ENCODE data around the gene SIX2.
A peak's percentile ranks its signal among the peaks of the same experiment; 100 is the strongest.

Gene SIX2

DNA sequence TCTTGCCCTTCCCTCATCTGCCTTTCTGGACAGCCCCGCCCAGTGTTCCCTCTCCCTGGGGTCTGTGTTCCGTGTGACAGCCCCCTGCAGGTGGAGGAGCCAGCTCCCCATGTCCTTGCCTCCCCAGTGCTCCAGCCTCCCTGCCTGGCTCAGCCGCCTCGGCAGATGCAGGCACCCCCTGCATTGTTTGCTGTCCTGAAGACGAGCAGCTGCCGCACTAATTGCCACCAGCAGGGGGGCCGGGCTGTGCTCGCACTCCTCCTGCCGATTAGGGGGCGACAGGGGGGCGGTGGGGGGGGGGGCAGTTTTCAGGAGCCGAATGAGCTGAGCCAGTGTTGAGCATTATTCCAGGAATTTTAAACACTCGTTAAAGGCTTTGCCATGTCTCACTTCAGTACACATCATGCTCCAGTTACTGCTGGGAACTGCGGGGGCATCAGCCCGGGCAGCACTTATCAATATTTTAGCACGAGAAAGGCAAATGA, 44.5 kb downstream of the SIX2 start:
- peak; percentile 84 for DNase-seq

DNA sequence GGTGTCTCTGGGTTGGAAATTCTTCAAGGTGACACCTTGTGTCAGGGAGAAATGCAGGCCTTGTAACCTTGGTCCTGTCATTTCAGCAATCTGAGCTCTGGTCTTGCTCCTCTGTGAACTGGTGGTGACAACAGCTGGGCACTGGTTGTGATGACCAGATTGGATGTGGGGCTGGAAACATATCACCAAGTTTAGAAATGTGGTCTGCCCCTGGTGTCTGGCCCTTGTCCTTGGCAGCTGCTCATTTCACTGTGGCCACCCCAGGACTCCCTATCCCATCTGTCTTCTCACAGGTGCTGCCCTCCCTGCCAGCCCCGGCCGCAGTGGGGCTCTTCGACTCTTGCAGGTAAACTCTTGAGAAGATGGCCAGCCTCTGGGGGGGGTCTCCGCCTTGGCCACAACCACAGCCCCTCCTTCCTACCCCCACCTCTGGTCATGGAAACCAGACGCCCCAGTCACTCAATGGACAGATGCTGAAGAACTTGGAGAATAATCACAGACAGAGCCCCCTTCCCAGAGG, 47.0 kb downstream of the SIX2 start:
- no peak for DNase-seq

DNA sequence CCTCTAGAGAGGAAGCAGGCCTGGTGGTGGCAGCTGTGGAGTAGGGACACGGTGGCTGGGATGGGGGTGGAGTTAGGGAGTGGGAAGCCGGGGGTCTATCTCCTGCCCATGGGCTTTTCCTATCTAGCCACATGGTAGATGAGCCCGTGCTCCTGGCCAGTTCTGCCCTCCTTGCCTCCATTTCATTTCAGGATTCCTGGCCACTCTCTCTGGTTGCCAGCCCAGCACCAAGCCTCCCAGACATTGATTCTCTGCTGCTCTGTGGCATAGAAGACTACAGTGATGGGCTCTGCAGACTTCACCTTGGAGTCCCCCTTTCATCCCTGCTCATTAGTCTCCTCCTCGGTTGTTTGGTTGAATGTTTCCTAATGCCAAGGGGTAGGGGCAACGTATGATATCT, 48.4 kb downstream of the SIX2 start:
- no peak for DNase-seq

DNA sequence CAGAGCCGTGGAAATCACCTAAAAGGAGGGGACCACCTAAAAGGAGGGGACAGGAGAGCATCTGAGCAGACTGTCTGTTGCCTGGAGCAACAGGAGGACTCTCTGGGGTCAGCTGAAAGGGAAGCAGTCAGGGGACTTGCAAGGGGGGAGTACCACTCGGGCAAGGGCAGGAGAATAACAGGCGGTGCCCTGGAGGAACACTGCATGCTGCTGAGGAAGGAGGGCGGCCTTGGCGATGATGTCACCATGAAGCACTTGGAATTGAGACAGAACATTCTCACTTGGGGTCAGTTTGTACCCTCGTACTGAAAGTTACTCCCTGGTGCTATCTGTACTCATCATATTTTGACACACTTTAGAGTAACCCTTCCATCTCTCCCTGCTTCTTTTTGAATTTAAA, 49.4 kb downstream of the SIX2 start:
- DNase-seq, result no peak

DNA sequence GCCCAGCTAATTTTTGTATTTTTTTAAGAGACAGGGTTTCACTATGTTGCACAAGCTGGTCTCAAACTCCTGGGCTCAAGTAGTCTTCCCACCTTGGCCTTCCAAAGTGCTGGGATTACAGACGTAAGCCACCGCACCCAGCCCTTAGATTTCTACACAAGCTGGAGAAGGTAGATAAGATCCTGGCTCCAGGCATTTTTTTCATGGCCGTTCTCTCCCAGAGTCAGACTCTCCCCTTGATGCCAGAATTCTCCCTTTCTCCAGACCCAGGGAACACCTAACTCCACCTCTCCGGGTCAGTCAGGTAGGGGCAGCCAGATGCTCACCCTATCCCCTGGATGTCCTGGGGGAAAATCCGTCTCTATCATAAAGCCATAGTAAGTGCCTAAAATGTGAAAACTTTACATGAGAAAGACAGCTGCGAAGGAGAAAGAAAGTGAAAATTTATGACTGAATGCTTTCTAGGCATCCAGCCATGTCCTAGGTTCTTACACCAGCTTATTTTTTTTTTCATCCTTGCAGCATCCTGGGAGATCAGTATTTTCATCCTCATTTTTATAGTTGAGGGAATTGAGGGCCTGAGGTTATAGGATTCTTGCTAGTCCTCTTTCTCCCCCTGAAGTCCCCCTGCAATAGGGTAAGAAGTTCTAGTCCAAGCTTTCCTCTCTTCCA, 51.5 kb downstream of the SIX2 start:
- DNase-seq, result no peak

DNA sequence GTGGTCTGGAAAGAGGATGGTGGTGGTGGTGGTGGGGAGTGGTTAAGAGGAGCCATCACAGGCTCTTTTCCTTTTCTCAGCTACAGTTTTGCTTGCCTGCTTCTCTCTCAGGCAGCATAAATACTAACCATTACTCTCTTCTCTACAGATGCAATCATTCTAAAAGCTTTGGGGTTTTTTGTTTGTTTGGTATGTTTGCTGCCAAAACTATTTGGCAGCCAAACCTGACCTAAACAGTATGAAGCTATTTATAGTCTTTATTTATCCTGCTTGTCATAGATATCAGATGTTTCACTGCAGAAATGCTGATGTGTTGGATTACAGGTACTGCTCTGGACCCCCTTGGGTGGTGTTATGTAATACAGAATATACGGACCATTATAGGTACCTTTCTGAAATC, 52.4 kb downstream of the SIX2 start:
- DNase-seq, result no peak

DNA sequence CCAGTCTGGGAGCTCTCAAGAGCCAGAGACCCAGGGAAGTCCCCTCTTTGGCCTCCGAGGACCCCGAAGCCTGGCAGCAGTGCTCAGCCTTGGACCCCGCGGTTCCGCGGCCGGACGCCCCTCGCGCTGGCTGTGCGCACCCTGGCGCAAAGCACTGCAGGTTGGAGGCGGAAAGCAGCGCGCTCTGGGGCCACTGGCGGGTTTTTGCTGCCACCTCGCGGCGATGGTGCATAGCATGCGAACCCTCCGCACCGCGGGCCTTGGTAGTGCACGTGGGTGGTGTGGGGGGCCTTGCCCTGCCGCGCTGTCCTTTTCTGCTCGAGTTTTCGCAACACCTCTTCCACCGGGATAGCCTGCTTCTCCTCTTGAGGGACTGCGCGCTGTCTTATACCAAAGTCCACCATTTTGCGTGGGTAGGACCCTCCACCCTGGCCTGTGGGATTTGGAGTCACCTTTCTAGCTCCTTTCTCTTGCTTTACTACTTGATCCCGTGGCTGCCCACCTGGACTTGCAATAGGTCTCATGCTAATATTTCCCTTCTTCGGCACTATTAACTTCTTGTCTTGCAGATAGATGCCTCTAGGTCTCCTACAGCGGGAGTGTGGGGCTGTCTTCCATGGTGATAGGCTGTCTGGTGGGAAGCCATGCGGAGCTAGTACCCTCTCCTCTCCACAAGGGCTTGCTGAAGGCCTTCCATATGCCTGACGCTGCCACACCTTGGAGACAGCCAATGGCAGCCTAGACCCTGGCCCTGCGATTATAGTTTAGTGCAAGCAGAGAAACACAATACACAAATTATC, 53.5 kb downstream of the SIX2 start:
- peak; percentile 81 for DNase-seq
